Hepatocyte (in vitro differentiated cells): ENCODE measurements around the gene CERK.

Source experiments
- CTCF ChIP-seq: fragments of 200-600 bp; sonication (generic); IDR thresholded peaks from 2 replicates; pipeline ENCODE4 v1.5.1; 2016; ENCODE audit warnings: antibody characterized with exemption, mild to moderate bottlenecking; ENCODE audit not compliant: poor library complexity
- EZH2 ChIP-seq: fragments of 200-600 bp; sonication (generic); IDR thresholded peaks from 2 replicates; pipeline ENCODE4 v1.6.1; 2016; ENCODE audit warnings: antibody characterized with exemption, mild to moderate bottlenecking, borderline replicate concordance
- EZH2phosphoT487 ChIP-seq: fragments of 200-600 bp; sonication (generic); IDR thresholded peaks from one replicate; pipeline ENCODE4 v1.6.1; 2018; ENCODE audit warnings: antibody characterized with exemption, mild to moderate bottlenecking, low read depth, moderate library complexity; ENCODE audit not compliant: unreplicated experiment, severe bottlenecking

- TF ChIP-seq CTCF: no peak
- no peak for TF ChIP-seq EZH2phosphoT487
- TF ChIP-seq EZH2: no peak
Measured at GRCh38 chr22:46646531-46647215, 91.4 kb downstream of the CERK start.
